ENCODE data around the gene TFR2. TPM values are rescaled to one million over a fixed set of nuclear protein-coding genes. Genes with fewer than 3 reads are reported as not detected.
A peak's percentile ranks its signal among the peaks of the same experiment; 100 is the strongest.
"Not testable (repeated sequence)": the region's sequence is repeated elsewhere in the genome, so short reads cannot be mapped to it uniquely, and the experiment has no call there.

TFR2 gene
- total and polyA plus RNA-seq, 7 experiments from 2014 or later: 0.55 to 14.4 (median 3.1) TPM

DNA sequence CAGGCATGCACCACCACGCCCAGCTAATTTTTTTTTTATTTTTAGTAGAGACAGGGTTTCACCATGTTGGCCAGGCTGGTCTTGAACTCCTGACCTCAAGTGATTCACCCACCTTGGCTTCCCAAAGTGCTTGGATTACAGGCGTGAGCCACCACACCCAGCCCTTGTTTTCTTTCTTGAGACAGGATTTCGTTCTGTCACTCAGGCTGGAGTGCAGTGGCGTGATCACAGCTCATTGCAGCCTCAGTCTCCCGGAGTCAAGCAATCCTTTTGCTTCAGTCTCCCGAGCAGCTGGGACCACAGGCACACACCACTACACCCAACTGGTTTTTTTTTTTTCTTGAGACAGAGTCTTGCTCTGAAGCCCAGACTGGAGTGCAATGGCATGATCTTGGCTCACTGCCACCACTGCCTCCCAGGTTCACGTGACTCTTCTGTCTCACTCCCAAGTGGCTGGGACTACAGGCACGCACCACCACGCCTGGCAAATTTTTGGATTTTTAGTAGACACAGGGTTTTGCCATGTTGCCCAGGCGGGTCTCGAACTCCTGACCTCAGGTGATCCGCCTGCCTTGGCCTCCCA lies 20.9 kb upstream of the TFR2 start:
- H3K9me3 ChIP-seq (ENCODE audit: control insufficient read depth in 2 of 3, low read length in 3 of 3); H3K4me3 Mint-ChIP-seq; H3K27me3 ChIP-seq (ENCODE audit: control insufficient read depth in 2 of 2, insufficient read depth in 2 of 2, low read length in 2 of 2); H3K4me3 ChIP-seq (ENCODE audit: low read length); POLR2A ChIA-PET; DNase-seq; H3K27ac Mint-ChIP-seq; H3K4me1 Mint-ChIP-seq; H3K9me3 Mint-ChIP-seq; H3K36me3 ChIP-seq (ENCODE audit: control insufficient read depth in 2 of 3, insufficient read depth in 3 of 3, low read length in 3 of 3); CTCF ChIA-PET; H3K4me1 ChIP-seq (ENCODE audit: control insufficient read depth in 2 of 2, insufficient read depth in 2 of 2, low read length in 2 of 2); H3K27ac ChIP-seq (ENCODE audit: low read depth, low read length); ATAC-seq; intact Hi-C loops (cut with micrococcal nuclease); H3K36me3 Mint-ChIP-seq: not testable (repeated sequence)
- H3K27me3 Mint-ChIP-seq: peaks cover 8 to 36% (median 18%) of the 10 kb centered on the region in 5 donors

DNA sequence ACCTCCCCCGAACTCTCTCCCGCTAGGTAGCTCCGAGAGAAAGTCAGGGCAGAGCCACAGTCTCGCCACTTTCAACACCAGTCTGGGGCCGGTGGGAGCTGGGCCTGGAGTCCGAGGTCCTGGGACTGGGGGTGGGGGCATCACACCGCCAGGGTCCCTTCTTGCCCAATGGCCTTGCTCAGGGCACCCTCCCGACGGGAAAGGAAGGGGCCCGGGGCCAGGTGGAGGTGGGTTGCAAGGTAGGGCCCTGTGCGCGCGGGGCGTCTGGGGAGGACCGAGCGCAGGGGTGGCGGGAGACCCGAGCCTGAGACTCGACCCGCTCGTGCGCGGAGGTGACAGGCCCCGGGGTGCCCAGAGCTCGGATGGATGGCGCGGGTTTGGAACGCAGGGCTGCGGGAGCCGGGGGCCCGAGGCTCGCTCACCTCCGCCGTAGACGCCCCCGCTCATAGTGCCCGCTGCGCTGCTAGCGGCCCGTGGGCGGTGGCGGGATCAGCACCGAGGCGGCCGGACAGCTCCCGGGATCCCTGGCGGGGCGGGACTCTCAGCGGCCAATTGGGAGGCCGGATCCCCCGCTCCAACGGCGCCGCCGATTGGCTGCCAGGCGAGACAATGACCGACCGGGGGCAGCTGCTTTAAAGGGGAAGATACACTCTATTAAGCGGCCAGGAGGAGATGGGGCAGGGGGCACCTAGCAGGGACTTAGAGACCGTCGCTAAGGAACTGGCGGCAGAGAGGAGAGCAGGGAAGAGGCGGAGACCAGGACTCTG lies 14.7 kb upstream of the TFR2 start, which contains the start of gene ACTL6B:
TSS of gene ACTL6B (minus strand) at position 541 of the 767 bp plus-strand sequence. CDS start at position 447, 94 bp downstream.
- Histone ChIP-seq H3K9me3 (ENCODE audit: control insufficient read depth in 2 of 3, low read length in 3 of 3) (no peaks in the 10 kb centered on the region), H3K27ac (ENCODE audit: low read depth, low read length) (no peak within 1 kb of the TSS), H3K27me3 (ENCODE audit: control insufficient read depth in 2 of 2, insufficient read depth in 2 of 2, low read length in 2 of 2) (peaks cover 3 to 14% of the 10 kb centered on the region in 2 donors), H3K4me3 (ENCODE audit: low read length) (no peak within 1 kb of the TSS), H3K4me1 (ENCODE audit: control insufficient read depth in 2 of 2, insufficient read depth in 2 of 2, low read length in 2 of 2) (no peaks in the 10 kb centered on the region), H3K36me3 (ENCODE audit: control insufficient read depth in 2 of 3, insufficient read depth in 3 of 3, low read length in 3 of 3) (no peaks in the 10 kb centered on the region)
- ChIA-PET POLR2A (interaction anchor here (1.5 kb wide), 1 partner anchor 24 kb away, joined by 4 read pairs; no protein-coding TSS in a partner anchor), CTCF (no interaction called here)
- Mint-ChIP-seq H3K36me3 (peaks cover 0 to 4% (median 0%) of the 10 kb centered on the region in 5 donors), H3K27ac (no peak within 1 kb of the TSS), H3K4me3 (peak within 1 kb of the TSS in 1 of 10 donors; percentile 49), H3K27me3 (peaks cover 26 to 57% (median 35%) of the 10 kb centered on the region in 5 donors), H3K4me1 (peaks cover 0 to 6% (median 0%) of the 10 kb centered on the region in 7 donors), H3K9me3 (peaks cover 0 to 2% (median 0%) of the 10 kb centered on the region in 11 donors)
- peak; percentile 84 for ATAC-seq
- intact Hi-C loops (cut with micrococcal nuclease): loop anchor here (1.0 to 2.0 kb wide), 2 partner anchors 17 kb away; partner anchors contain the start of gene GNB2 (in 2 of the 2)
- DNase-seq: peak in 8 of 9 donors; percentile 40 to 83 (median 52)

DNA sequence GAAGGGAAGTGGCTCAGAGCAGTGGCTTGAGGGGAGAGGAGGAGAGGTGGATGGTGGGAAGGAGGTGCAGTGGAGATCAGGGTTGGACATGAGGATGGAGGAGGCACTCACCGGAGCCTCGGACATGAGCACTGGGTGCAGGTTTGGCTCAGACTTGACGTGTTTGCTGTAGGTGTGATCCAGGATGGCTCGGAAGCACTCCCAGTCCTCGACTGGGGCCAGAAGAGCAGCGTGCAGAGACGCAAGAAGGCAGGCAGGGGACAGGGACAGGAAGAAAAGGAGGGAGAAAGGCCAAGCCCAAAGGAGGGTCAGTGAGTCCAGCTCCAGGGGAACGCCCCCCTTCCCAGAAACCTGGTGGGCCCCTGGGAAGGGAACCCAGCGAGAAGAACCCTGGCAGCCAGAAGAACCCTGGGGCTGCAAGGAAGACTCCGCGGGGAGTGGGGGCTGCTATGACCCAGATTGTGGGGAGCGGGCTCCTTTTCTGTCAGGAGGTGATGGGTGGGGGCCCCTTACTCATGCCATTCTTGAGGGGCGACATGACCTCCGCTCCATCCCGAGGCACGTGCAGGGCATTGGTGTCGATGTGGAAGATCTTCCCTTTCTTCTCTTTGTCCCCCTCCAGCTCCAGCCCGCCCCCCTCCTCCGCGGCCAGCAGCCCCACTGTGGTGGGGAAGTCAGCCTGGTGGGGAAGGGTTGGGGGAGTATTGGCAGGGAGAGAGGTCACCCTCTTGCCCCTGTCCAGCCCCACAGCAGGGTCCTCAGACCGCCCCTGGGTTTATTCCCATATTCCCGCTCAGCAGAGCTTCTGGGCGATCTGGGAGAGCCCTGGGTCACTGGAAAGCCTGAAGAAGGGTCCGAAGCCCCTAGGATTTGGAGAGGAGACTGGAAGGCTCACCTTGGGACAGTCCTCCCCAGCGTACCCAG lies 13.8 kb upstream of the TFR2 start:
- Mint-ChIP-seq H3K4me3 (no peak overlapping the region), H3K27ac (peak overlapping the region in 1 of 9 donors; percentile 79), H3K36me3 (peaks cover 0 to 4% (median 0%) of the 10 kb centered on the region in 5 donors), H3K27me3 (peaks cover 30 to 58% (median 39%) of the 10 kb centered on the region in 5 donors), H3K4me1 (peaks cover 0 to 6% (median 0%) of the 10 kb centered on the region in 7 donors), H3K9me3 (peaks cover 0 to 2% (median 0%) of the 10 kb centered on the region in 11 donors)
- ChIA-PET POLR2A (interaction anchor here (1.5 kb wide), 1 partner anchor 23 kb away, joined by 4 read pairs; no protein-coding TSS in a partner anchor), CTCF (no interaction called here)
- Histone ChIP-seq H3K36me3 (ENCODE audit: control insufficient read depth in 2 of 3, insufficient read depth in 3 of 3, low read length in 3 of 3) (no peaks in the 10 kb centered on the region), H3K9me3 (ENCODE audit: control insufficient read depth in 2 of 3, low read length in 3 of 3) (no peaks in the 10 kb centered on the region), H3K4me1 (ENCODE audit: control insufficient read depth in 2 of 2, insufficient read depth in 2 of 2, low read length in 2 of 2) (no peaks in the 10 kb centered on the region), H3K27me3 (ENCODE audit: control insufficient read depth in 2 of 2, insufficient read depth in 2 of 2, low read length in 2 of 2) (peaks cover 3 to 14% of the 10 kb centered on the region in 2 donors), H3K27ac (ENCODE audit: low read depth, low read length) (no peak overlapping the region), H3K4me3 (ENCODE audit: low read length) (no peak overlapping the region)
- no peak for ATAC-seq
- no peak for DNase-seq
- intact Hi-C loops (cut with micrococcal nuclease): no loop called here

DNA sequence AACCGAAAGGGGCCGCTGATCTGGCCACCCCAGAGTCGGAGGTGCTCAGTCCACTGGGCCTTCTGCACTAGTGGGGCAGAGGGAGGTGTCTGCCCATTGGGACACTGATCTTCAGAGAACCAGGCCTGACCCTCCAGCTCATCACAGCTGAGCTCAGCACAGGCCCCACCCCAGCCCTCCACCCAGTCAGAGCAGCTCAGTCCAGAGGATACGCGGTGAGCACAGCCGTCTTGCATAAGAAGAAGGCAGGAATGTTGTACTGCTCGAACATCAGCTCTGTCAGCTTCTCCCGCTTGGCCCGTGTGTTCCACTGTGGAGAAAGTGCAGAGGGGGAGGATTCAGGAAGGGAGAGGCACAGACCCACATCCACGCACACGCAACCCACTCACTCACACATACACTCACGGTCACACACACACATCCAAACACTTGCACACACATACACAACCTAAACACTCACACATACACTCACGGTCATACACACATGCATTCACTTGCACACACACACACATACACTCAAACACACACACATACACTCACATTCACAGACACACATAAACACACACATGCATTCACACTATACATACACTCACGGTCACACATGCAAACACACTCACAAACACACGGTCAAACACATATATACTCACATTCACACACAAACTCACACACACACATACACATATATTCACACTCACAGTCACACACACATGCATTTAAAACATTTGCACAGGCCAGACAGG lies 8.6 kb upstream of the TFR2 start:
- ATAC-seq: no peak
- peaks cover 17 to 38% (median 23%) of the 10 kb centered on the region in 5 donors for H3K27me3 Mint-ChIP-seq
- no peak overlapping the region for H3K27ac Mint-ChIP-seq
- Histone ChIP-seq H3K4me3 (ENCODE audit: low read length) (no peak overlapping the region), H3K4me1 (ENCODE audit: control insufficient read depth in 2 of 2, insufficient read depth in 2 of 2, low read length in 2 of 2) (no peaks in the 10 kb centered on the region), H3K9me3 (ENCODE audit: control insufficient read depth in 2 of 3, low read length in 3 of 3) (no peaks in the 10 kb centered on the region), H3K36me3 (ENCODE audit: control insufficient read depth in 2 of 3, insufficient read depth in 3 of 3, low read length in 3 of 3) (no peaks in the 10 kb centered on the region), H3K27ac (ENCODE audit: low read depth, low read length) (no peak overlapping the region), H3K27me3 (ENCODE audit: control insufficient read depth in 2 of 2, insufficient read depth in 2 of 2, low read length in 2 of 2) (peaks cover 3 to 4% of the 10 kb centered on the region in 2 donors)
- H3K36me3 Mint-ChIP-seq: peaks cover 0 to 4% (median 0%) of the 10 kb centered on the region in 5 donors
- ChIA-PET POLR2A (interaction anchor here (0.7 kb wide), 1 partner anchor 275 kb away, joined by 3 read pairs; no protein-coding TSS in a partner anchor), CTCF (no interaction called here)
- no peak overlapping the region for H3K4me3 Mint-ChIP-seq
- DNase-seq: no peak
- intact Hi-C loops (cut with micrococcal nuclease): no loop called here
- H3K4me1 Mint-ChIP-seq: peaks cover 0 to 6% (median 0%) of the 10 kb centered on the region in 7 donors
- H3K9me3 Mint-ChIP-seq: peaks cover 0 to 2% (median 0%) of the 10 kb centered on the region in 11 donors

DNA sequence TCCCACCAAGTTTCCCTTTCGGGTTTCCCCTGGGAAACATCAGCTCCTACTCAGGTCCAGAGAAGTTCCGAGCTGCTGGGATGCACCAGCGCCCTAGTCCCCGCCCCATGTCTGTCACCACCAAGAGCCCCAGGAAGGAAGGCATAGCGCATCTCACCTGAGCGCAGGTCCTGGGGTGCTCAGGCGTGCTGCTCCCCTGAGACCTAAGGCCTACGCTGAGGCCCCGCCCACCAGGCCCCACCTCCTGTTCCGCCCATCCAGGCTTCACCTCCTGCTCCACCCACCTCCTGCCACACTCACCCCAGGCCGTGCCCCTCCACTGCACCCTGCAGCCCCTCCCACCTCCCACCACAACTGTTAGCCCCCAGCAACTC lies 1.2 kb upstream of the TFR2 start:
- Mint-ChIP-seq H3K4me3 (no peak overlapping the region), H3K36me3 (no peaks in the 10 kb centered on the region), H3K27me3 (peaks cover 0 to 9% (median 4%) of the 10 kb centered on the region in 5 donors), H3K4me1 (peaks cover 0 to 2% (median 0%) of the 10 kb centered on the region in 7 donors), H3K9me3 (no peaks in the 10 kb centered on the region), H3K27ac (no peak overlapping the region)
- no peak for DNase-seq
- ChIA-PET POLR2A (interaction anchor here (0.5 kb wide), 1 partner anchor 82 kb away, joined by 3 read pairs; no protein-coding TSS in a partner anchor), CTCF (no interaction called here)
- H3K4me1 ChIP-seq (ENCODE audit: control insufficient read depth in 2 of 2, insufficient read depth in 2 of 2, low read length in 2 of 2): no peaks in the 10 kb centered on the region
- no peaks in the 10 kb centered on the region for H3K27me3 ChIP-seq (ENCODE audit: control insufficient read depth in 2 of 2, insufficient read depth in 2 of 2, low read length in 2 of 2)
- intact Hi-C loops (cut with micrococcal nuclease): no loop called here
- no peaks in the 10 kb centered on the region for H3K36me3 ChIP-seq (ENCODE audit: control insufficient read depth in 2 of 3, insufficient read depth in 3 of 3, low read length in 3 of 3)
- H3K9me3 ChIP-seq (ENCODE audit: control insufficient read depth in 2 of 3, low read length in 3 of 3): no peaks in the 10 kb centered on the region
- peak; percentile 56 for ATAC-seq
- H3K27ac ChIP-seq (ENCODE audit: low read depth, low read length): no peak overlapping the region
- H3K4me3 ChIP-seq (ENCODE audit: low read length): no peak overlapping the region
